OCI-LY1 (cell line): Measurements from ENCODE around the gene SDC3.

ENCODE experiments used
- CTCF ChIP-seq: fragments of 200-600 bp; sonication (generic), shearing (Covaris generic); IDR thresholded peaks from 2 replicates; pipeline ENCODE4 v1.5.1; 2017; ENCODE audit warnings: mild to moderate bottlenecking, antibody characterized with exemption, low read length, moderate library complexity, mixed read lengths
- EZH2 ChIP-seq: fragments of 200-600 bp; sonication (generic), shearing (Covaris generic); IDR thresholded peaks from 2 replicates; pipeline ENCODE4 v1.8.0; 2017; ENCODE audit warnings: borderline replicate concordance, mixed run types, mild to moderate bottlenecking, antibody characterized with exemption, low read length, moderate library complexity, mixed read lengths

DNA sequence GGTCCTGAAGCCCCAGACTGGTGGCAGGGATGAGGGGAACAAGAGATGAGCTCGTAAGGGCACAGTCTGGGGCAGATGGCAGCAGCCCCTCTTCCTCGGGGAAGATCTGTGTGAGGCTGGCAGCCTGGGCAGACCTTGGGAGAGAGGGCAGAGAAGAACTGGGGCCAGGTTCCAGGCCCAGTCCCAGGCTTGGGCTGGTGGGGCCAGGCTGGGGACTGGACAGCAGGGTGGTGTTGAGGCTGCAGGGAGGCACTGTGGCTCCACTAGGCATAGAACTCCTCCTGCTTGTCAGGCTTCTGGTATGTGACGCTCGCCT lies 35.7 kb downstream of the SDC3 start:
- TF ChIP-seq CTCF (no peak), EZH2 (no peak)
